Spleen (tissue), 7 donors: Measurements from ENCODE around the gene PGA4.
"Not testable (repeated sequence)": the region's sequence is repeated elsewhere in the genome, so short reads cannot be mapped to it uniquely, and the experiment has no call there.

ENCODE experiments used
- CTCF ChIP-seq, 11 experiments: fragments of 200-600 bp in 7 of 11; fragments of 450-650 bp in 4 of 11; sonication (generic) in 4 of 11; IDR thresholded peaks in 8 of 11; conservative IDR thresholded peaks in 3 of 11; 1 replicate in 7 of 11; 2 replicates in 4 of 11; pipeline versions ENCODE4 v1.4.0 to v1.8.0; 2016 to 2021; ENCODE audit warnings: antibody characterized with exemption in 11 of 11, inconsistent platforms in 4 of 11, mild to moderate bottlenecking in 1 of 11
- POLR2A ChIP-seq, 3 donors: fragments of 450-650 bp; IDR thresholded peaks; one replicate each; pipeline ENCODE4 v1.5.1; 2017; ENCODE audit warnings: antibody characterized with exemption in 3 of 3, mild to moderate bottlenecking in 1 of 3
- donor health status: DM: no; HTN: no; CAD: no; lungs with moderate emphysema.
- donor health status: DM: no; HTN: no; CAD: no.
- donor health status: DM: no; HTN: no; CAD: no.

GRCh38 chr11:61219016-61219415 lies 3.1 kb upstream of the PGA4 start:
- not testable (repeated sequence) for TF ChIP-seq POLR2A (IDR thresholded peaks at IDR 0.05); CTCF (IDR thresholded peaks at IDR 0.05 in 8 of 11, conservative IDR thresholded peaks at IDR 0.05 in 3 of 11)
